Loucy (cell line): ENCODE data around the gene LRIG3.

Experiments
- H2AFZ ChIP-seq: fragments of 200-600 bp; sonication (generic); 2 replicates; pipeline ENCODE4 v1.6.0; 2016; ENCODE audit warnings: antibody characterized with exemption, mild to moderate bottlenecking, low read length, moderate library complexity
- H3F3A ChIP-seq: fragments of 200-600 bp; 2 replicates; pipeline ENCODE4 v1.6.0; 2016; ENCODE audit warnings: antibody characterized with exemption, low read depth, mild to moderate bottlenecking
- H3K27me3 ChIP-seq: fragments of 200-600 bp; sonication (generic); 2 replicates; pipeline ENCODE4 v1.6.1; 2014; ENCODE audit warnings: low read length, mild to moderate bottlenecking; ENCODE audit not compliant: insufficient read depth, poor library complexity, severe bottlenecking
- H3K36me3 ChIP-seq: fragments of 200-600 bp; sonication (generic); 2 replicates; pipeline ENCODE4 v1.6.1; 2016; ENCODE audit warnings: low read length; ENCODE audit not compliant: insufficient read depth
- H3K4me1 ChIP-seq: fragments of 200-600 bp; sonication (generic); 2 replicates; pipeline ENCODE4 v1.5.1; 2014; ENCODE audit warnings: low read length, mild to moderate bottlenecking; ENCODE audit not compliant: insufficient read depth, poor library complexity, severe bottlenecking
- H3K4me2 ChIP-seq: fragments of 200-600 bp; sonication (generic); 2 replicates; pipeline ENCODE4 v1.6.0; 2014; ENCODE audit warnings: antibody characterized with exemption, low read length, low read depth, mild to moderate bottlenecking; ENCODE audit not compliant: poor library complexity, severe bottlenecking
- H3K4me3 ChIP-seq: fragments of 200-600 bp; sonication (generic); 2 replicates; pipeline ENCODE4 v1.5.1; 2014; ENCODE audit warnings: low read length, mild to moderate bottlenecking, mixed read lengths; ENCODE audit not compliant: poor library complexity, severe bottlenecking
- H3K79me2 ChIP-seq: fragments of 200-600 bp; sonication (generic); 2 replicates; pipeline ENCODE4 v1.6.1; 2014; ENCODE audit warnings: low read length; ENCODE audit not compliant: insufficient read depth
- H3K9ac ChIP-seq: fragments of 200-600 bp; sonication (generic); 2 replicates; pipeline ENCODE4 v1.6.0; 2014; ENCODE audit warnings: mild to moderate bottlenecking, low read depth, low read length, moderate library complexity; ENCODE audit not compliant: poor library complexity, severe bottlenecking
- H3K9me2 ChIP-seq: fragments of 200-600 bp; sonication (generic); replicated peaks from 2 replicates; pipeline ENCODE4 v1.6.1; 2016; ENCODE audit warnings: low read depth, low read length, mixed read lengths
- H3K9me3 ChIP-seq: fragments of 200-600 bp; sonication (generic); 2 replicates; pipeline ENCODE4 v1.6.1; 2014; ENCODE audit warnings: mild to moderate bottlenecking, antibody characterized with exemption, low read length, low read depth; ENCODE audit not compliant: insufficient read depth
- H4K20me1 ChIP-seq: fragments of 200-600 bp; sonication (generic); 2 replicates; pipeline ENCODE4 v1.6.0; 2014; ENCODE audit warnings: antibody characterized with exemption, low read length, mild to moderate bottlenecking; ENCODE audit not compliant: insufficient read depth, poor library complexity, severe bottlenecking
- CTCF ChIP-seq: fragments of 200-600 bp; sonication (generic); conservative IDR thresholded peaks from 2 replicates; pipeline ENCODE4 v1.5.1; 2014; ENCODE audit warnings: mild to moderate bottlenecking, antibody characterized with exemption, low read length
- EZH2phosphoT487 ChIP-seq: fragments of 200-600 bp; IDR thresholded peaks from 2 replicates; pipeline ENCODE4 v1.6.1; 2018; ENCODE audit warnings: antibody characterized with exemption, mild to moderate bottlenecking, moderate library complexity, borderline replicate concordance

Gene LRIG3, protein sequence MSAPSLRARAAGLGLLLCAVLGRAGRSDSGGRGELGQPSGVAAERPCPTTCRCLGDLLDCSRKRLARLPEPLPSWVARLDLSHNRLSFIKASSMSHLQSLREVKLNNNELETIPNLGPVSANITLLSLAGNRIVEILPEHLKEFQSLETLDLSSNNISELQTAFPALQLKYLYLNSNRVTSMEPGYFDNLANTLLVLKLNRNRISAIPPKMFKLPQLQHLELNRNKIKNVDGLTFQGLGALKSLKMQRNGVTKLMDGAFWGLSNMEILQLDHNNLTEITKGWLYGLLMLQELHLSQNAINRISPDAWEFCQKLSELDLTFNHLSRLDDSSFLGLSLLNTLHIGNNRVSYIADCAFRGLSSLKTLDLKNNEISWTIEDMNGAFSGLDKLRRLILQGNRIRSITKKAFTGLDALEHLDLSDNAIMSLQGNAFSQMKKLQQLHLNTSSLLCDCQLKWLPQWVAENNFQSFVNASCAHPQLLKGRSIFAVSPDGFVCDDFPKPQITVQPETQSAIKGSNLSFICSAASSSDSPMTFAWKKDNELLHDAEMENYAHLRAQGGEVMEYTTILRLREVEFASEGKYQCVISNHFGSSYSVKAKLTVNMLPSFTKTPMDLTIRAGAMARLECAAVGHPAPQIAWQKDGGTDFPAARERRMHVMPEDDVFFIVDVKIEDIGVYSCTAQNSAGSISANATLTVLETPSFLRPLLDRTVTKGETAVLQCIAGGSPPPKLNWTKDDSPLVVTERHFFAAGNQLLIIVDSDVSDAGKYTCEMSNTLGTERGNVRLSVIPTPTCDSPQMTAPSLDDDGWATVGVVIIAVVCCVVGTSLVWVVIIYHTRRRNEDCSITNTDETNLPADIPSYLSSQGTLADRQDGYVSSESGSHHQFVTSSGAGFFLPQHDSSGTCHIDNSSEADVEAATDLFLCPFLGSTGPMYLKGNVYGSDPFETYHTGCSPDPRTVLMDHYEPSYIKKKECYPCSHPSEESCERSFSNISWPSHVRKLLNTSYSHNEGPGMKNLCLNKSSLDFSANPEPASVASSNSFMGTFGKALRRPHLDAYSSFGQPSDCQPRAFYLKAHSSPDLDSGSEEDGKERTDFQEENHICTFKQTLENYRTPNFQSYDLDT

DNA sequence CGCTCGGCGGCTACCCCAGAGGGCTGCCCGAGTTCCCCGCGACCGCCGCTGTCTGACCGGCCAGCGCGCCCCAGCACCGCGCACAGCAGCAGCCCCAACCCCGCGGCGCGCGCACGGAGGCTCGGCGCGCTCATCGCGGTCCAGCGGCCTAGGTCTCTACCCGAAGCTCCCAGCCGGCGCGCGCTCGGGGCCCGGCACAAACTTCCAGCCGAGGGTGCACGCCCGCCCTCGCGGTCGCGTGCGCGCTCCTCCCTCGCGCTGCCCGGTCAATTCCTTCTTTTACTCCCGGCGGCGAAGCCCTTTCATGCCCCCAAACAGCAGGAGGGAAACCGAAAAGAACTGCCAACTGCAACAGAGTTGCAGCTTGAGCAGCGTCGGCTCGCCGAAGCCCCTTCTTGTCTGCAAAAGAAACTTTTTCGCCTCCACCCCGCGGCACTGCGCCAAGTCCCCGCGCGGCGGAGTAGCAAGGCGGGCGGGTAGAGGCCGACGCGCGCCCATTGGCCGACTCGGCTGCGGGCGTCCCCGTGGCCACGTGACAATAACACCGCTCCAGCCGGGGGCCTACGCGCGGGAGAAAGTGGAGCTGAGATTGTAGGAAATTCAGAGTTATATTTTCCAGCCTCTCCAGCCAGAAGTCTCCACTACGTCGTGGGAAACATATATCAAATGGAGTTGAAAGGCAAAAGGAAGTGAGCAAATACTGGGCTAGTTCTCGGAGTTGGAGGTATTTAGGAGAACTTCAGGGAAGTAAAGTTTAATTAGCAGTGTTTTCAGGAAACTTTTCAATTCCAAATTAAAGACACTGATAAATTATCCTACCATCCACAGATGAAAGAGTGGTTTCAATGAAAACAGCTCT is at the start of gene LRIG3:
Gene LRIG3 (minus strand): TSS at position 403 of the 859 bp plus-strand sequence. CDS start 269 bp downstream, at position 134.
- H3K4me2 ChIP-seq, result no peak within 1 kb of the TSS
- no peaks in the 10 kb centered on the region for H3K9me3 ChIP-seq
- no peak within 1 kb of the TSS for H3K9ac ChIP-seq
- H4K20me1 ChIP-seq, result no peaks in the 10 kb centered on the region
- TF ChIP-seq EZH2phosphoT487 (no peak), CTCF (no peak)
- no peaks in the 10 kb centered on the region for H3K9me2 ChIP-seq
- H3F3A ChIP-seq, result no peaks in the 10 kb centered on the region
- H3K27me3 ChIP-seq, result no peaks in the 10 kb centered on the region
- no peak within 1 kb of the TSS for H2AFZ ChIP-seq
- no peaks in the 10 kb centered on the region for H3K36me3 ChIP-seq
- H3K79me2 ChIP-seq, result no peaks in the 10 kb centered on the region
- H3K4me1 ChIP-seq, result no peaks in the 10 kb centered on the region
- no peak within 1 kb of the TSS for H3K4me3 ChIP-seq

DNA sequence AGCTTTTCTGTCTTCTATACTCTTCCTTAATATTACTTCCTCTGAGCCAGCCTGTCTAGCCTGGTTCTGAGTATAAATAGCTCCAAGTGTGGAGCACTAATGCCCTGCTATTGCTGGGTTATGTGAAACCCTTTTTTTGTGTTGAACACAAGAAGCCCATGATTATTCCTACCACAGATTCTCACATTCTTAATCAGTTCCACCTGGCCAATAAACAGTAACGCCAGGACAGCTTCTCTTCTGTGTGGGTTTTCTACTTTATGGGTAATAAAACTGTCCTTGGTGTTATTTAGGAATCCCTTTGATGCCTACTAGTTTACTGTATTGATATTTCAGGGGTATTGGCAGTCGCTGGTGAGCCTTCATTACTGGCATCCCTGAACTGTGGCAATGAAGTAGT is 48.9 kb upstream of the LRIG3 start:
- no peak overlapping the region for H3K4me2 ChIP-seq
- TF ChIP-seq CTCF (no peak), EZH2phosphoT487 (no peak)

DNA sequence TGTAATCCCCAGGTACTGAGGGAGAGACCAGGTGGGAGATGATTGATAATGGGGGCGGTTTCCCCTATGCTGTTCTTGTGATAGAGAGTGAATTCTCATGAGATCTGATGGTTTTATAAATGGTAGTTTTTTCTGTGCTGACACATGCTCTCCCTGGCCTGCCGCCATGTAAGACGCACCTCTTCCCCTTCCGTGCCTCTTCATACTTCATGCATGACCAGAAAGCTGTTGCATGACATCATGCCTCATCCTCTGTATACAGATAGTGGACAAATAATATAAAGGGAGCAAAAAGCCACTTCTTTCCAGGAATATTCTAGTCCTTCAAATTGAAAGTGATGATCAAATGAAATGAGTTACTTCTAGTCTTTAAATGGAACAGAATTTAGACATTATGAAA is 47.3 kb upstream of the LRIG3 start:
- H3K79me2 ChIP-seq, result no peaks in the 10 kb centered on the region
- no peaks in the 10 kb centered on the region for H3K9me3 ChIP-seq
- no peak overlapping the region for H3K9ac ChIP-seq
- H3K4me2 ChIP-seq, result no peak overlapping the region
- no peaks in the 10 kb centered on the region for H3K27me3 ChIP-seq
- no peaks in the 10 kb centered on the region for H4K20me1 ChIP-seq
- H2AFZ ChIP-seq, result no peak overlapping the region
- H3K36me3 ChIP-seq, result no peaks in the 10 kb centered on the region
- TF ChIP-seq EZH2phosphoT487 (no peak), CTCF (no peak)
- H3K4me3 ChIP-seq, result no peak overlapping the region
- no peaks in the 10 kb centered on the region for H3F3A ChIP-seq
- H3K9me2 ChIP-seq, result no peaks in the 10 kb centered on the region
- no peaks in the 10 kb centered on the region for H3K4me1 ChIP-seq

More for the DNA sequence above, 48.9 kb upstream of the LRIG3 start:
- H3K4me3 ChIP-seq, result no peak overlapping the region
- no peaks in the 10 kb centered on the region for H3K36me3 ChIP-seq
- no peak overlapping the region for H2AFZ ChIP-seq
- no peaks in the 10 kb centered on the region for H3F3A ChIP-seq
- no peaks in the 10 kb centered on the region for H3K27me3 ChIP-seq
- H3K79me2 ChIP-seq, result no peaks in the 10 kb centered on the region
- no peaks in the 10 kb centered on the region for H3K4me1 ChIP-seq
- no peak overlapping the region for H3K9ac ChIP-seq
- no peaks in the 10 kb centered on the region for H3K9me3 ChIP-seq
- H3K9me2 ChIP-seq, result no peaks in the 10 kb centered on the region
- H4K20me1 ChIP-seq, result no peaks in the 10 kb centered on the region
